Posterior cingulate gyrus (tissue), 11 donors: ENCODE results near the gene FBXO22.
"Not testable (repeated sequence)": the region's sequence is repeated elsewhere in the genome, so short reads cannot be mapped to it uniquely, and the experiment has no call there.

Experiments used
- DNase-seq, 10 donors: peaks; one replicate each; pipeline versions ENCODE4 v3.0.0 to v3.0.0-alpha.2; 2020 to 2021; ENCODE audit warnings: mixed read lengths in 3 of 10
- intact Hi-C: fragments of 100-400 bp; cut with DNase I; formaldehyde crosslinking; loops from one replicate; pipeline ENCODE4 v1.15.1; 2023

Gene FBXO22

DNA sequence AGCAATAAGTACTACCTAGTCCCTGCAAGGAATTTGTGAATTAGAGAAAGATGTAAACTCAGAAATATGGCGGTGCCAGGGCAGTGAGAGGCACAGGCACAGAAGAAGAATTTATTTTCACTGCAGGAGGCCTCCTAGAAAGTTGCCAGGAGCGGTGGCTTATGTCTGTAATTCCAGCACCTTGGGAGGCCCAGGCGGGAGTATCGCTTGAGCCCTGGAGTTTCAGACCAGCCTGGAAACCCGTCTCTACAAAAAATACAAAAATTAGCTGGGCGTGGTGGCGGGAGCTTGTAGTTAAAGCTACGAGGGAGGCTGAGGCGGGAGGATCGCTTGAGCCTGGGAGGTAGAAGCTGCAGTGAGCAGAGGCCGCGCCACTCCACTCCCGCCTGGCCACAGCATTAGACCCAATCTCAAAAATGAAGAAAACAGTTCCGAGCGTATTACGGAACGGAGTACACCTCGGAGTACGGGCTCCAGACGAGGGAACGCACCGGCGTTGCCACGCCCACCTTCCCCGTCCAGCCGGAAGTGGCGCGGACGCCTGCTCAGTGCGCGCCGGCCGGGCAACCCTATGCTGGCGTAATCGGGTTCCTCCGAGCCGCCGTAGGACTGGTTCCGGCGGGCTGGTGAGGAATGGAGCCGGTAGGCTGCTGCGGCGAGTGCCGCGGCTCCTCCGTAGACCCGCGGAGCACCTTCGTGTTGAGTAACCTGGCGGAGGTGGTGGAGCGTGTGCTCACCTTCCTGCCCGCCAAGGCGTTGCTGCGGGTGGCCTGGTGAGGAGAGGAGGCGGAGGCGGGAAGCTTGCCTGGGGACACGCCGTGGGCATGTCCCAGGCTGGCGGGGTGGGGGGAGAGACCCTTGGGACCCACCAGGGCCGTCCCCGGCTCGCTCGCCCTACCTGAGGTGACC lies at the start of gene FBXO22:
Gene FBXO22, plus strand, starts transcription at position 548 of the 909 bp plus-strand sequence. Its CDS starts 86 bp downstream, at position 634.
- DNase-seq = peak; percentile 84 to 99 (median 90)
- intact Hi-C loops = loop anchor here (5.0 kb wide), 1 partner anchor 61 kb away; the partner anchor contains the start of gene UBE2Q2

DNA sequence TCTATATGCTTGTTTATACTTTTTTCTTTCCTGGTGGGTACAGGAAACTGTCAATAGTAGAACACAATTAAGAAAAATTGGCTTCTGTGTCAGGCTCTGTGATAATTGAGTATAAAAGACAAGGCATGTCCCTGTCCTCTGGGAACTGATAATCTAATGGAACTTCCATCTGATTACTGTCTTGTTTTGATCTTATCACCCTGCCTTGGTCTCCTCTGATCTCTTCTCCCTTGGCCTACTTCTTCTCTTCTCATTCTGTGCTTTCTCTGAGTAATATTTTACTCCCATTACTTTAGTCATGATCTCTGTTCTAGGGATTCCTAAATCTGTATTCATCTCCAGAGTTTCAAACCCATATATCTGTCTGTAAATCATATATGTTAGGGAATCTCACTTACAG lies 45.8 kb upstream of the FBXO22 start:
- intact Hi-C loops = no loop called here
- no peak for DNase-seq

- no peak for DNase-seq
- intact Hi-C loops = no loop called here
Measured at GRCh38 chr15:75861750-75862402, 41.8 kb upstream of the FBXO22 start.

GRCh38 chr15:75862796-75863195 lies 40.9 kb upstream of the FBXO22 start:
- intact Hi-C loops = no loop called here
- no peak for DNase-seq

- DNase-seq = no peak
- intact Hi-C loops = no loop called here
Measured at GRCh38 chr15:75864213-75865059, 39.2 kb upstream of the FBXO22 start.

GRCh38 chr15:75866045-75866444 lies 37.6 kb upstream of the FBXO22 start:
- DNase-seq, intact Hi-C loops: not testable (repeated sequence)

DNA sequence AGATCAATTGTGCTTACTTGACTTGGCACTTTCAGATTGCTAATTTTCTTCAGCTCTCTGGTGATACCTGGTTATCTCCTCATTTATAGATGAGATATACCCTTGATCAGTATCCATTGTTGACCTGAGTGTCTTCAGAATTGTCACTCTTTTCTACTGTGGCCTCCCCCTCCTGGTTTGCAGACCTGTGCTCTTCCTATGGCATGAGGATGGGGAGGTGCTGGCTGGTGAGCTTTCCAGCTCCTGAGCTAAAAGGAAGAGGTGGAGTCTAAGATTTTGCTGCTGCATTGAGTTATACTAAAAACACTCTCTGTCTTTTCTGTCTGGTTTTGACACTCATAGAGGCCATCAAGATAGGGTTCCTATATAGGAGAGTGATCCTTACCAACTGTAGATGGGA lies 36.8 kb upstream of the FBXO22 start:
- intact Hi-C loops = no loop called here
- DNase-seq = no peak

- intact Hi-C loops = no loop called here
- DNase-seq = no peak
Measured at GRCh38 chr15:75867449-75867848, 36.2 kb upstream of the FBXO22 start.

GRCh38 chr15:75868019-75868418 lies 35.7 kb upstream of the FBXO22 start:
- intact Hi-C loops = no loop called here
- no peak for DNase-seq

GRCh38 chr15:75869446-75869845 lies 34.2 kb upstream of the FBXO22 start:
- intact Hi-C loops = no loop called here
- no peak for DNase-seq

- intact Hi-C loops, DNase-seq: not testable (repeated sequence)
Measured at GRCh38 chr15:75871589-75871988, 32.1 kb upstream of the FBXO22 start.

- intact Hi-C loops = no loop called here
- DNase-seq = no peak
Measured at GRCh38 chr15:75872403-75872990, 31.2 kb upstream of the FBXO22 start.

DNA sequence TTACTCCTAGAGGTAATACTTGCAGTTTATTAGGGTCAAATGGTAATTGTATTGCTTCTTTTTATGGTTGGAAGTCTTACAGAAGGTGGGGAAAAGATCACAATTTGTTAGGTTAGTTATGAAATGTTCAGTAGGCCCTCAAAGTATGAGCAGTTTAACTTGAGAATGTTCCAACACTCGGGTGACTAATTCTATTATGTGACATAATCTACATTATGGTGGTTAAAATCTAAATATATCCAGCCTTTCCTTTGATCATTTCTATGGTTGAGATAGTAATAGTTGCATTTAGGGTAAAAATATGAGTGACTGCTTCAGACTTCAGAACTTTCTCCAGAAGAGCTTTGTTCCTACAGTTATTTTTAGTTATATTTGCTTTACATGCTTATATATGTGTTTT lies 19.6 kb upstream of the FBXO22 start:
- no peak for DNase-seq
- intact Hi-C loops = no loop called here

- intact Hi-C loops = no loop called here
- no peak for DNase-seq
Measured at GRCh38 chr15:75887178-75887577, 16.5 kb upstream of the FBXO22 start.

- DNase-seq = no peak
- intact Hi-C loops = no loop called here
Measured at GRCh38 chr15:75891895-75892294, 11.8 kb upstream of the FBXO22 start.

DNA sequence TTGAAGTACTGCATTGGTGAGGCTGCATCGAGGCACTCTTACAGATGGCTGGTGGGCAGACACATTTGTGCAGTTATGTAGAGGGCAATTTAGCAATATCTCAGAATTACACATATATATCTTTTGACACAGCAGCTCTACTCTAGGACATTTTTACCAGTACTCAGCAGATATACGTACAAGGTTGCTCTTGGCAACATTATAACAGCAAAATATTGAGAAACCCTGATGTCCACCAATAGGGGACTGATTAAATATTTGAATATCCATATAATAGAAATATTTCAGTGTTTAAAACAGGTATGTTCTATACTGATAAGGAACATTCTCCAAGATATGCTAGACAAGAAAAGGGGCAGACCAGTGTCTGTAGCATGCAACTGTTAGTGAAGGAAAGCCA lies 7.9 kb upstream of the FBXO22 start:
- intact Hi-C loops = no loop called here
- no peak for DNase-seq

- no peak for DNase-seq
- intact Hi-C loops = loop anchor here (5.0 kb wide), 1 partner anchor 58 kb away; the partner anchor contains the start of gene UBE2Q2
Measured at GRCh38 chr15:75900577-75900976, 3.1 kb upstream of the FBXO22 start.

DNA sequence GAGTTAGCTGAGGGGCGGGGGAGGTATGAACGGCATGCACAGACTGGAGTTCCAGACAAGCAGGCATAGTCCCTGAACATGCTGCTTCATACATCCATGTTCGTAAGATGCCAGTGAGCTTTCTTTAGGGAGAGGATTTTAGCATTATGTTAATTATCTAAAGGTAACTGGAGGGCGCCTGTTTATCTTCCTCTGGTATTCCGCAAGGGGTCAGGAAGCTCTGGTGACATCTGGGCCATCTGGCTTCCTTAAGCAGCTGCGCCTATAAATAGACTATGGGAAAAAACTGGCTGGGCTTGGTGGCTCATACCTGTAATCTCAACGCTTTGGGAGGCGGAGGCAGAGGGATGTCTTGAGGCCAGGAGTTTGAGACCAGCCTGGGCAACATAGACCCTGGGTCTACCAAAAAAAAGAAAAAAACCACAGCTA lies 1.5 kb upstream of the FBXO22 start:
- intact Hi-C loops = loop anchor here (5.0 kb wide), 1 partner anchor 60 kb away; the partner anchor contains the start of gene UBE2Q2
- no peak for DNase-seq

GRCh38 chr15:75905231-75905630 lies 1.6 kb downstream of the FBXO22 start:
- no peak for DNase-seq
- intact Hi-C loops = no loop called here

- intact Hi-C loops, DNase-seq: not testable (repeated sequence)
Measured at GRCh38 chr15:75910355-75910754, 6.7 kb downstream of the FBXO22 start.
